SKM-1 treated with dmso at 0.1 percent for 144 hours (cell line): ENCODE results near the gene SMIM32.

Experiments used
- DNase-seq: peaks from one replicate; lab custom pipeline; 2025; ENCODE audit not compliant: unreplicated experiment; lab: John Stamatoyannopoulos, UW

The SMIM32 gene

DNA sequence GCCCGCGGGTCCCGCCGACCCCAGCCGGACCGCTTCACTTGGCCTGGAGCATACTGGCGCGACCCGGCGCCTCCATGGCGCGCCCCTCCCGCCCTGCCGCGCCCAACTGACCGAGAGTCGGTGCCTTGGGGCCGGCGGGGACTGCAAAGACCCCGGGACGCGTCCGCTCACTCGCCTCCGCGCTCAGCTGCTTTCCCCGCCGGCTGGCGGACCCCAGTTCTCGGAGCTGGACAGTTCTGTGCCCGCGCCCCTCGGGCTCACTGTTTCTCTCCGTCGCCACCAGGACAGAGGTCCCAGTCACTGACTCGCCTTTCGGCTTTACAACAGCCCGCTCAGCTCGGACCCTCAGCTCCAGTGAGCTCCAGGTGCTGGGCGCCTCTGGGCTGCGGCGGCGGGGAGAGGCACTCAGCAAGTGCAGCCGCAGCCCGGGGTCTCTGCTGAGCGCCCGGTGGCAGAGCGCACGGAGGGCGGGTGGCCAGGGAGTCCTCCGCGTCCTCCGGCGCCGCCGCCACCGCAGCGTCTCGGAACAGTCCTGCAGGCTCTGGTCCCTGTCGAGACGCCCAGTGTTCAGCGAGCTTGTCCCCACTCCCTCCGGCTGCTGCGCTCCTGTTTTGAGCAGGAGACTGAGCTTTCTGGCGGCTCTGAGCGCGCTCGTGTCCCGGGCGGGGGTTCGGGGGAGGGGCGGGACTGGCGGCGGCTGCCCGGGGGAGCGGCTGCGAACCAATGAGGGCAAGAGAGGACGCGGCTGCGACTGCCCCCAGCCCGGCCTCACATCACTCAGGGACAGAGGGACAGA lies at the start of gene SMIM32:
Gene SMIM32 (minus strand): TSS at position 637 of the 796 bp plus-strand sequence. CDS start 638 bp downstream, outside the sequence.
- no peak for DNase-seq

DNA sequence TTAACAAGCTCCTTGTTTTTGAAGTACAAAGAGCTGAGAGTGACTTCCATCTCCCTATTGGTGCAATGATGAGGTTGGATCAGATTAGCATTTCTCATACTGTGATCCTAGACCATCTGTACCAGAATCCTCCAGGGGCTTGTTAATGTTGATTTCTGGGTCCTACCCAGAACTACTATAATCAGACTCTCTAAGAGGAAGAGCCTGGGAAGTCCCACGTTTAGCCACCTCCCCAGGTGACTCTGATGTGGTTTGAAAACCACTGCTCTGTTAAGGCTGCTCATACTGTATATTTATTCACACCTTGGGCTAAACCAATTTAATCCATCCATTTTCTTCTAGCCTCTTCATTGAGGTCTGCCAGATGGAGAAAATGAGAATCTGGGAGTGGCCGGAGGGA lies 49.6 kb upstream of the SMIM32 start:
- DNase-seq: no peak

DNA sequence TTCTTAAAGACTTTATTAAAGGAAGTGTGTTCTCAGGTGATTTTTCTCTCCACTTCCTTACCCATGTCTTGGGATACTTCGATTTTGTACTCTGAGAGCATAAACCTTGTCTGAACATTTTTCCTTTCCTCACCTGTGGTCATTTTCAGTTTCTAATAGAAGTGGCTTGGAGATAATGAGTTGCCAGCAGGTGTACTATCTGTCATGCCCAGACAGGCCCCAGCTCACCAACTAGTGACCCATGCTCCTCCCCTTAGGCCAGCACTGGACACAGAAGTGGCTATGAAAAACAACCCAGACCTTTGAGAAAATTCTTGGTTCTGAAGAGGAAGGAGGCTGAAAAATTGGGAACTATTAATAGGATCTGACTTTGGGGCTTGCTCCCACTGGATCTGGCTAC lies 49.2 kb upstream of the SMIM32 start:
- DNase-seq: no peak

DNA sequence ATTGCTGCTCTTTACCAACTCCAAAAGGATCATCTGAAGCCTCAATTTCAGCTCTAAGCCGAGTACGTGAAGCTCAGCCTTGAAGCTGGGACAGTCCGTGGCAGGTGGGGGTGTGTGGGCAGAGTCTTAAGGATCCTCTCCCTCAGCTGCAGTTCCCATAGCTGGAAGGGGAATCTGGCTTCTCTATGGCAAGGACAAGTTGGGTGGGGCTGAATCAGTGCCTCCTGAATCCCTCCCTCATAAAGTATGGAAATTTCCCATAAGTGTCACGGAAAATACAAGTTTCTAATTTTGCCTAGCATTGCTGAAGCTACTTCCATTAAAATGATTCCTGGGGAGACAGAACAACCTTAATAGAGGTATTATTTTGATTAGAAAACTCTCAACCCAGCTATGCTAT lies 47.9 kb upstream of the SMIM32 start:
- DNase-seq: no peak

DNA sequence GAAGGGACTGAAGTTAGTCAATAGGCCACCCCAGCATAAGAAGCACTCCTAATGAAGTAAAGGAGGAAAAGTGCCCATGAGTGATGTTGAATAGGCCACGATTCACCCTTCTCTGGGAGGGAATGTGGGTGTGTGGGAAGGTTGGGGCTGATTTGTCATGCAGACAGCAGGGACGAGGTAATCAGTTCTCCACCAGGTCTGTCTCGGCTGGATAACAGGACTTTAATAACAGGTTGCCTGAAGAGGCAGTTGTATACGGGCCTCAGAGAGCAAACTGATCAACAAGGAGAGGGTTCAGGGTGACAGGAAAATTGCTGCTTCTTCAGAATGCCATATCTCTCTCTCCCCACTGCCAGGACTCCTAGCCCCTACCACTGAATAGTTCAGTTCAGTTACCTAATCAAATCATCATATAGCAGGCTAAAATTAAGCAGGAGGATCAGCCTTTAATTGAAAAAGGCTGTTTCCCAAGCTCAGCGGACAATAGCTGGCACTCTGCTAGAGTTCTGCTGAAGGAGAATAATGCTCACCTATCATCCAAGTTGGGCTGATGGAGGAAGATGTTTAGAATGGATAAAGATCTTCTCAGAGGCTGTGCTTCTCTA lies 43.6 kb upstream of the SMIM32 start:
- no peak for DNase-seq

DNA sequence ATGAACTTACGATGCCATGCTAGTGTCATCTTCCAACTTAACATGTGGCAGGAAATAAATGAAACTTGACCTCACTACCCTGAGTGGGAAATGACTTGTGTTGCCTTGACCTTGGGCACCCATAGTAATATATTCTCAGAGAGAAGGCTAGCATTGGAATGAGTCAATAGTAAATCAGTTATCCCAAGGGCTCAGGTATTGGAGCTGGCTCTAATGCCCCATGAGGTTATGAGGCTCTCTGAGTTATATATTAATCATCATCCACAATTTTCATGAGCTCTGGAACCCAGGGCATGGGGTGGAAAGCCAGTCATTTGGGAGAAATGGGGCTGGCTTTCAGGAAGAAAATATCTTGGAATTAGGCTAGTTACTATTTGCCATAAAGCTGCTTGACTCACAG lies 42.4 kb upstream of the SMIM32 start:
- DNase-seq: no peak

DNA sequence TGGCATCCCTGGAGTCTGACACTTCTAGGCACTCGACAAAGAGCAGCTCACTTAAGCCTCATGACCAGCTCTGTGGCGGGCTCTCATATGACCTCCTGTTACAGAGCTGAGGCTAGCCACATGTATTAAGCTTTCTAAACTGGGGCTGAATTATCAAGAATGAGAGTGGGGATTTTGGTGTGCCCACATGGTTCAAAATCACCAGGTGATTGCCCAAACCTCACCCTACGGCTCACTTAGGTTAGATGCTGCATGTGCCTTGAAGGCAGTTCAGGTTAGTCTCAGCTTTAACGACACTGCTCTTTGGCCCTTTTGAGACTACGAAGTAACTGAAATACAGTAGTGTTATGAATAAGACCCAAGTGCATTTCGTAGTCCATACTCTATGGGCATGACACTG lies 39.4 kb upstream of the SMIM32 start:
- DNase-seq: no peak

DNA sequence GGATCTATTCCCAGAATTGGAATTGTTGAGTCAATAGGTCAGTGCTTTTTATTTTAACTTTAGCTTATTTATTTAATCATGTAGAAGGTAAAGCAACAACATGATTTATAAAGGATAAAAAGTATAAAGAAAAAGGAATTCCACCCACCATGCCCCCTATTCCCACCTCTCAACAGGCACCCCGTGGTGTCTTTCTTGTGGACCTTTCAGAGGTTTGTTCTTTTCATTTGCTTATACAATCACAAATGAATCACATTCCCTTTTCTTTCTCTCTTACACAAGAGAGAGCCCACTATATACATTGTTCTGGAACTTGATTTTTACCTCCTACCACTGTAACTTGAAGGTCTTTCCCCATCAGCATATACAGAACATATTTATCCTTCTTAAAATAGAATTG lies 37.2 kb upstream of the SMIM32 start:
- no peak for DNase-seq

DNA sequence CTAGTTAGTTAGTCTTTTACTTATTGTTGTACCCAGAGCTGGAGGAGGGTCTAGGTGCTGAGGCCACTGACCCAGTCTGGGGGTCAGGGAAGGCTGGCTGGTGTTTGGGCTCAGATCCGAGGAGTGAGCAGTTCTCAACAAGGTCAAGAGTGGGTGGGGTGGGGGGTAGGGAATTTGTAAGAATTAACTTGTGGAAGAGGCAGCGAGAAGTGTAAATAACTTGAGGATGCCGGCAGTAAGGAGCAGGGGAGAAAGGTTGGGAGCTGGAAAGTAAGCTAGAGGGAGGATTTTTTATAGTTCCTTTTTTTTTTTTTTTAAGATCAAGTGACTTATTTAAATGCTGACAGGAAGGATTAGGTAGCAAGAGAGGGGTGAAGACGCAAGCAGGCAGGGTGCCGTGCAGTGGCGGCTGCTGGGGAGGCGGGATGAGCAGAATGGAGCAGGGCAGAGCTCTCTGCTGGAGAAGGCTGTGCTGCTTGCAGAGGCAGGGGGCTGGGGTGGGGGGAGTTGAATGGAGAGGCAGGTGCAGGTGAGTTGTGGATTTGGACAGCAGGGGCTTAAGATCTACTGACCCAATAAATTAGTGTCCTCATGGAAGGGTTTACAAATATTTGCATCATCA lies 35.3 kb upstream of the SMIM32 start:
- no peak for DNase-seq

DNA sequence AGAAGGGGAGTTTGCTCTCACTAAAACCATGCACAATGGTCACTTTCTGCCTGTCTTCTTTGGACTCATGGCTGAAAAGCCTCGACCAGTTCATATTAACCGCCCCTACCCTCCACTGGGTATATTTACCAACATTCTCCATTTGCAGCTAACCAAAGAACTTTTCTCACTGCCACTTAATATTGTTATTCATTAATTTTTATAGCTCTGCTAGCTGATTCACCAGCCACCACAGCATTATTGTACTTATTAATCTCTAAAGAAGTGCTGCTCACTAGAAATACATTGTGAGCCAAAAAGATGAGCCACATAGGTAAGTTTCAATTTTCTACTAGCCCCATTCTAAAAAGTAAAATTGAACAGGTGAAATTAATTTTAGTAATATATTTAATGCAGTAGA lies 33.4 kb upstream of the SMIM32 start:
- no peak for DNase-seq

DNA sequence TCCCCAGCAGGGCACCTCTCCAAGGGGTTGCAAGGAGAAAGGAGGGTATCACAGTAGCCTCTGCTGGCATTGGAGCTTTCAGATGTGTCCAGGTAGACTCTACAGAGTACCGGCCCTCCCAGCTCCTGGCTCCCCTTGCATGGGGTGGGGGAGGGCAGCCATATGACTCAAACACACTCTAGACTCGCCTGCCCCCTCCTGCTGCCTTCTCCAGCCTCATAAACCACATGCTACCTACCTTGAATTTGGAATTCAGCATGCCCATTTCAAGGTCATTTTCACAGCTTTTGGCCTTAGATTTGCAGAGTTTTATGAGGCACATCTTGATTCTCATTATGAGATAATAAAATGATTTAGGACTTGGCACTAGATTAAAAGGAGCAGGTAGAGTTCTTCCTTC lies 32.8 kb upstream of the SMIM32 start:
- no peak for DNase-seq

DNA sequence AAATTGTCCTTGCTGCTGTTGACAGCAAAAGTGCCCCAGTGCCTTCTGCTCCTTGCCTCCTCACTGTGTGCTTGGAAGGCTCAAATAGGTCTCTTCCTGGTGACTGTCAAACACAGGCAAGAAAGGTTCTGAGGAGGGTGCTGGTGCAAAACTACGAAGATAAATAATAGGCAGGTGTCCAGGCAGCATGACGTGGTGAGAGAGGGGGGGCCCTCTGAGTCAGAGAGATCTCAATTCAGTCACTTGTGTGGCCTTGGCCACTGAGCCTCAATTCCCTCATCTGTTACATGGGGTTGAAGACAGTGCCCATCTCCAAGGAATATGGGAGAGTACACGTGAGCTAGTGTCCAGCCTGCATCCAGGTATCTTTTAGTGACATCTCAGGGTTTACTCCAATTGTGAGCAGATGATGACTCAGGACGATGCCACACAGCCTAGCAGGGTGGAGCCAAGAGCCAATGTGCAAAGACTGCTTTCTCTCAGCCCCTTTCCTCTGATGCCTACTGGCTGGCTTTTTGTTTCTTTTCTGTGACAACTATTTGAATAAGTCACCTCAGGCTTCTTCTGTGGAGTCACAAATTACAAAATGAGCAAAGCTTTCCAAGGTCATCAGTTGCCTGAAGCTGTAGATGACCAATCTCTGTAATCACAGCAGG lies 29.7 kb upstream of the SMIM32 start:
- DNase-seq: no peak

DNA sequence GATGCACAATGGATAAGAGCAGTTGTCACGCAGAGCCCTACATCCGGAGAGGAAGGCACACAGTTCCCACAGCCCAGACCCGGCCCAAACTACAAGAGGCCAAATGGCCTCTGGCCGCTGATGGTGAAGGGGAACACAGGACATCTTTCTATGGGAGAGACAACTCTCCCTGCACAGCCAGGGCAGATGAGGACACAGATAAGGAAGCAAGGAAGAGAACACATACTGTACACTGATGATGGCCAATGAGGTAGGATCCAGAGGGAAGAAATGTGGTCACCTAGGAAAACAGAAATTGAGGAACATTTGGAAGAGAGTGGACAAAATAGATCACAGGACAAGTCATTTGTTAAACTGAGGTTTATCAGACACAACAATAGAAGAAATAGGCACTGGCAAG lies 28.4 kb upstream of the SMIM32 start:
- no peak for DNase-seq

DNA sequence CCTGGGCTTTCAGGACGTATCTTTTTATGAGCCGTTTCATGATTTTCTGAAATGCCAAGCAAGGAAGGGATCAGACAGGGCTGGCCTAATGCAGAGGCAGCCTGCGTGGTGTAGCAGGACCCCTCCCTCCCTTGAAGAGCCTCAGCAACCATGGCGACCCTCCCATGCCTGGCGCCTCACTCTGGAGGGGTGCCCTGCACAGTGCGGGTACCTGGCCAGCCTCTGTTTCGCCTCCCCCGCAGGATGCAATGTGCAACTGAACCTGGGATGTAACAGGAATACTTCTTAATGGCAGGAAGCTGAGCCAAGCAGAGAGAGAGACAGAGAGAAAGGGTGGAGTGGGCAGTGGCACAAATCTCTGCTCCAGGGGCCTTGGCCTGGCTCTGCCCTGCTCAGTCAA lies 23.3 kb upstream of the SMIM32 start:
- DNase-seq: no peak

DNA sequence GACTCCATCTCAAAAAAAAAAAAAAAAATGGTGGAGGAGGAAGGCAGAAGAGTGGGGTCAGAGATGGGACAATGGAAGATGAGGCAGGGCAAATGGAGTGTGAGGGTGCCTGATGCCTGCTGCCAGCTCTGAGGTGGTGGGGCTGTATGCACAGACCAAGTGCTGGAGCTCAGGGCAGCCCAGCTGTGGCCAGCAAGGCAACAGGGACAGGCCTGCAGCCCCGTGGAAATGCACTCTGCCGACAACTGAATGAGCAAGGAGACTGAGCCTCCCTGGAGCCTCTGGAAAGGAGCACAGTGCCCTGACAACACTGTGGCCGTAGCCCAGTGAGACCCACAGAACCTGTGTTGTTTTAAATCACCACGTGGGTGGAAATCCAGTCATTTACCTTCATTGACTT lies 22.9 kb upstream of the SMIM32 start:
- DNase-seq: no peak

DNA sequence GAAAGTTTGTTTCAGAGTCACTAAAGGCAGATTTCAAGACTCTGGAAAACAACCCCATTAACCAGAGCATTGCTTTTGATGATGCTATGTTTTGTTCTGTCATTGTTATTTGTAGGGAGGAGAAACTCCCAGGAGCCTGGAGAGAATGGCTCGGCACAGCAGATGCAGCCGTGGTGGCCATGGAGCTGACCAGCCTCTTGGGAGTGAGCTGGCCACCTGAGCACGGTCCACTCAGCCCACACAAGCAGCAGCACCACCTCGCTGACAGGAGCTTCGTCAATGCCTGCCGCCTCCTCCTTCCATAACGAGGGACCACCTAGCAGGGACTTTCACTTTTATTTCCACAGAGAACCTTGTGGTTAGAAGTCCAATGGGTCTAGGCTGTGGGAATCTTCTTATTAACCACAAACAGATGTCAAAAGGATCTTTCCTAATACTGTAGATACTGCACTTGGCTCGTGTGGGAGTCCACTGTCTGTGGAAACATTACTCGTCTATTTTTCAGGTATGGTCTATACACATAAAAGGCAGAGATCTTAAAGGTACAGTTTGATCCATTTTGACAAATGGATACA lies 21.0 kb upstream of the SMIM32 start:
- DNase-seq: no peak

DNA sequence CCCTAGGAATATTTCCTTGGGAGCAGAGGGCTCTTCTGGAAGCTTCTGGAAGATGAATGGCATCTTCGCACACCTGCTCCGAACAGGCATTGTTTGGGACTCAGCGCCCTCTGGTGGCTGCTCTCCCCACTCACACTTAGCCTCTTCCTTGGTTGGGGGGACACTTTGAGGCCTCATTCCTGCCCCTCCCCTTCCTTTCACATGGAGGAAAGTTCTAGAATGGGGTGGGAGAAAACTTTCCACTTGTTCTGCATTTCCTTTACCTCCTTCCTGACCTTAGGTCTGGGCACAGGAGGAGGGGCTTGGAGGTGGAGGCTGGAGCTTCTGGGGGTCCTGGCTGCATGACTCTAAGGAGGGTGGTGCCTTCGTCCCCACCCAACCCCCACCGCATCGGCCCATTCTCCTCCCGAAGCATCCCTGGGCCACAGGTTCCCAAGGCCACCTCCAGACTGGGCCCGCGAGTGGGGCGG lies 19.3 kb upstream of the SMIM32 start:
- peak; percentile 44 for DNase-seq

DNA sequence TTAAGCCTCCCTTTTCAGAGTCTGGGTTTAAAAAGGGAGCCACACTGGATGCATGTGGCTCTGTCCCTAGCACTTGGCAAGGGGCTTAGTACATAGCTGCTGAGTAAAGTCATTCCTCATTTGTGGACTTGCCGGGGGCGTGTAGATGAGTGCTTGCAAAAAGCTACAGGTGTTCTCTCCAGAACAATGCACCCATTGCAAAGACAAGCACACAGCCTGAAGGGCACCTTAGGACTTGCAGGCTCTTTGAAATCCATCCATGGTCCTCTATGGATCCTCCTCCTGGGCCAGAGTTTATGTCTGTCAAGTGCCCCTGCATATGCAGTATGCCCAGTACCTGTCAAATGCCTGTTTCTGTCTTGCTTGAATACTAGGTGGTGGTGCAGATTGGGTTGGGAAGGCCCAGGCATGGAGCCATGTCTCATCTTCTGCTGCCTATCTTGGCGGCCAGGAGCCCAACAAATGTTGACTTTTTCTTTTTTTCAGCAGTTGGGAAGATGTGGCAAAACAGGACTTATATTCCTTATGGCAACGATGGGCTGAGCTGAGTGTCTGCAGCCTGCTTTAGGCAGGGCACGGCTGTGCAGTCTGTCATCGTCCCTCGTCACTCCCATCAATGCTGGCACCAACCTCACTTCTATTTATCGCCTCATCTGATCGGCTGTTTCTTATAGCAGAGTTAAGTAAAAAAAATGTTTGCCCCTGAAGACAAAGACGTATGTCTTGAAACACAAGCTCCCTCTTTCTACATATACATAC lies 18.5 kb upstream of the SMIM32 start:
- no peak for DNase-seq

DNA sequence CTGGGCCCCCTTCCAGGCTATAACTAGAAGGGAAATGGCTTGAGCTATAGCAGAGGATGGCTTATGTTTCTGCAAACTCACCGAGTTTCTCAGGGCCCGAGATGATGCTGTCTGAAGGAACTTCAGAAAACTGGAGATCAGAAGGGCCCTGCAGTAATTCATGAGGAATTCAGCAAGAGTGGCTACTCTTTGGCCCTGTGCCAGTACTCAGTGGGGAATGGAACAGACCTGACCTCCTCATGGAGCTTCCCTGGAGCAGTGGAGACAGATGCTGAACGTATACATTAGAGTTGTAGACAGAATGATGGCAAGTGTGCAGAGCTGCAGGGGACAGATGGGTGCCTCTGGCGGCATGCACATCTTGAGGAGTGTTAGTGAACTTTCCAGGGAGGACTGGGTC lies 17.3 kb upstream of the SMIM32 start:
- DNase-seq: no peak

DNA sequence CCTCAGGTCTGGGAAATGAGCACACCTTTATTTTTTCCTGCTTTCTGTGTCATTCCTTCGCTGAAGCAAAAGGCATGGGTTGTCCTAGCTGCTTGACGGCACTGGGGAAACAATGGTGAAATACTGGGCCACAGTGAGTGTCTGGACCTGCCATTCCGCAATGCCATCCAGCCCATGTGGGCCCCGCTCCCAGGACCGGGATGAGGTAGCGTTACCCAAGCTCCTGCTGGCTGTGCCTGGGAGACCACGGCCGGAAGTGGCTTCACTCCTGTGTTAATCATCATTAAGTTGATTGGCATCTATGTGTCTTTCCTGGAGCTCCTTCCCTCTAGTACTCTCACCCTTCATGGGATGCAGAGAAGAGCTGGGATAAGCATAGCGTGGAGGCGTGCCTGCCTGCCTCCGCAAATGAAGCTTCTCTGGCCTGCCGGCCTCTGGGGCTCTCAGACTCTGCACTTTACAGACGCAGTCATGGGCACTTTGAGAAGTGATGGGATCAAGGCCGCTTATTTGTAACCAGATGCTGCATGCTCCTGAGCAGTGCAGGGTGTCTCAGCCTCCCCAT lies 16.5 kb upstream of the SMIM32 start:
- DNase-seq: no peak
